Liver (tissue), 3 donors: ENCODE measurements around the gene LYPD3.

Source experiments
- EGR1 ChIP-seq, 2 donors: IDR thresholded peaks; 2 replicates each; pipeline ENCODE4 v1.6.1; 2016 to 2018; ENCODE audit warnings: antibody characterized with exemption in 2 of 2, low read depth in 2 of 2
- MAX ChIP-seq: IDR thresholded peaks from 2 replicates; pipeline ENCODE4 v1.6.1; 2016; ENCODE audit warnings: antibody characterized with exemption
- SP1 ChIP-seq: IDR thresholded peaks from 2 replicates; pipeline ENCODE4 v1.6.1; 2018; ENCODE audit warnings: antibody characterized with exemption, mild to moderate bottlenecking
- TF ChIP-seq, protein P1 (sequence below): fragments of 150-350 bp; IDR thresholded peaks from 2 replicates; pipeline ENCODE4 v1.5.1; 2017; ENCODE audit warnings: improper control_type of control experiment, low read depth, low read length; ENCODE audit not compliant: missing input control
- TF ChIP-seq, protein P2 (sequence below): IDR thresholded peaks from 2 replicates; pipeline ENCODE4 v1.6.1; 2016; ENCODE audit warnings: antibody characterized with exemption, mild to moderate bottlenecking
- donor health status: healthy.
- donor health status: healthy.

DNA sequence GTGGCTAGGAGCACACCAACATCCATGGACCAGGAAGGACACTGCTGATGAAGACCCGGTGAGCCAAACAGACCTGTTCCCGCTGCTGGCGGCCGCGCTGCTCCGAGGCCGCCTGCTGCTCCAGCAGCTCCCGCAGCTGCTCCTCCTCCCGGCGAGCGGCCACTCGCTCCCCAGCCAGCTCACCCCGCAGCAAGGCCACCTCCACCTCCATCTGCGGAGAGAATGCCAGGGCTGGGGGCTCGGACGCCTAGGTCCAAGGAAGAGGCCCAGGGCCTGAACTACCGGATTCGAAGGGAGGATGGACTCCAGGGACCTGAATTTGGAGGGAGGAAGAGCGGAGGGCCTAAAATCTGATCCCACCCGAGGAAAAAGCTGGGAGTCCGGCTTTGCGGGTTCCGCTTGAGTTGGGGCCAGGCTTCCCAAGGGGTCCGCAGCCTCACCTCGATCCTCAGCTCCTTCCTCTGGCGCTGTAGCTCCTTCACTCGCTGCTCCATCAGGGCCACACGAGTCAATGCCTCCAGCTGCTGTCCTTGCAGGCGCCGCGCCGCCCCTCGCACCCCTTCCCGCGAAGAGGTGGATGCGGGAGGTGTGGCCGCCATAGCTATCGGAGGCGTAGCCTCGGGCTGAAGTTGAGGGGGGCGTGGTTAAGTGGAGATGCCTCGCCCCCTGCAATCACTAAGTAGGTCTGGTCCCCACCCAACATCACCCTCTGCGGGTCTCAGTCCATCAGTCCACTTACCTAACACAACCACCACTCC, 36.4 kb upstream of the LYPD3 start:
- TF ChIP-seq MAX (no peak), EGR1 (IDR thresholded peaks at IDR 0.05; ENCODE audit: low read depth in 2 of 2) (no peak), SP1 (no peak)
- TF ChIP-seq, protein P1, sequence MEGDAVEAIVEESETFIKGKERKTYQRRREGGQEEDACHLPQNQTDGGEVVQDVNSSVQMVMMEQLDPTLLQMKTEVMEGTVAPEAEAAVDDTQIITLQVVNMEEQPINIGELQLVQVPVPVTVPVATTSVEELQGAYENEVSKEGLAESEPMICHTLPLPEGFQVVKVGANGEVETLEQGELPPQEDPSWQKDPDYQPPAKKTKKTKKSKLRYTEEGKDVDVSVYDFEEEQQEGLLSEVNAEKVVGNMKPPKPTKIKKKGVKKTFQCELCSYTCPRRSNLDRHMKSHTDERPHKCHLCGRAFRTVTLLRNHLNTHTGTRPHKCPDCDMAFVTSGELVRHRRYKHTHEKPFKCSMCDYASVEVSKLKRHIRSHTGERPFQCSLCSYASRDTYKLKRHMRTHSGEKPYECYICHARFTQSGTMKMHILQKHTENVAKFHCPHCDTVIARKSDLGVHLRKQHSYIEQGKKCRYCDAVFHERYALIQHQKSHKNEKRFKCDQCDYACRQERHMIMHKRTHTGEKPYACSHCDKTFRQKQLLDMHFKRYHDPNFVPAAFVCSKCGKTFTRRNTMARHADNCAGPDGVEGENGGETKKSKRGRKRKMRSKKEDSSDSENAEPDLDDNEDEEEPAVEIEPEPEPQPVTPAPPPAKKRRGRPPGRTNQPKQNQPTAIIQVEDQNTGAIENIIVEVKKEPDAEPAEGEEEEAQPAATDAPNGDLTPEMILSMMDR: no peak
- TF ChIP-seq, protein P2, sequence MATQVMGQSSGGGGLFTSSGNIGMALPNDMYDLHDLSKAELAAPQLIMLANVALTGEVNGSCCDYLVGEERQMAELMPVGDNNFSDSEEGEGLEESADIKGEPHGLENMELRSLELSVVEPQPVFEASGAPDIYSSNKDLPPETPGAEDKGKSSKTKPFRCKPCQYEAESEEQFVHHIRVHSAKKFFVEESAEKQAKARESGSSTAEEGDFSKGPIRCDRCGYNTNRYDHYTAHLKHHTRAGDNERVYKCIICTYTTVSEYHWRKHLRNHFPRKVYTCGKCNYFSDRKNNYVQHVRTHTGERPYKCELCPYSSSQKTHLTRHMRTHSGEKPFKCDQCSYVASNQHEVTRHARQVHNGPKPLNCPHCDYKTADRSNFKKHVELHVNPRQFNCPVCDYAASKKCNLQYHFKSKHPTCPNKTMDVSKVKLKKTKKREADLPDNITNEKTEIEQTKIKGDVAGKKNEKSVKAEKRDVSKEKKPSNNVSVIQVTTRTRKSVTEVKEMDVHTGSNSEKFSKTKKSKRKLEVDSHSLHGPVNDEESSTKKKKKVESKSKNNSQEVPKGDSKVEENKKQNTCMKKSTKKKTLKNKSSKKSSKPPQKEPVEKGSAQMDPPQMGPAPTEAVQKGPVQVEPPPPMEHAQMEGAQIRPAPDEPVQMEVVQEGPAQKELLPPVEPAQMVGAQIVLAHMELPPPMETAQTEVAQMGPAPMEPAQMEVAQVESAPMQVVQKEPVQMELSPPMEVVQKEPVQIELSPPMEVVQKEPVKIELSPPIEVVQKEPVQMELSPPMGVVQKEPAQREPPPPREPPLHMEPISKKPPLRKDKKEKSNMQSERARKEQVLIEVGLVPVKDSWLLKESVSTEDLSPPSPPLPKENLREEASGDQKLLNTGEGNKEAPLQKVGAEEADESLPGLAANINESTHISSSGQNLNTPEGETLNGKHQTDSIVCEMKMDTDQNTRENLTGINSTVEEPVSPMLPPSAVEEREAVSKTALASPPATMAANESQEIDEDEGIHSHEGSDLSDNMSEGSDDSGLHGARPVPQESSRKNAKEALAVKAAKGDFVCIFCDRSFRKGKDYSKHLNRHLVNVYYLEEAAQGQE: no peak
